A549 (cell line): ENCODE data around the gene GOLGA3.

Experiments
- EP300 ChIP-seq, 2 experiments: fragments of >200 bp; sonication (Bioruptor Twin); formaldehyde crosslinking; IDR thresholded peaks; 2 replicates in 1 of 2; 3 replicates in 1 of 2; pipeline ENCODE4 v1.6.1; 2016 to 2017
- JUNB ChIP-seq: fragments of >200 bp; sonication (Bioruptor Twin); formaldehyde crosslinking; IDR thresholded peaks from 2 replicates; pipeline ENCODE4 v1.6.1; 2016
- TF ChIP-seq, protein P1 (sequence below): fragments of >200 bp; sonication (Bioruptor Twin); formaldehyde crosslinking; IDR thresholded peaks from 3 replicates; pipeline ENCODE4 v1.5.1; 2016

DNA sequence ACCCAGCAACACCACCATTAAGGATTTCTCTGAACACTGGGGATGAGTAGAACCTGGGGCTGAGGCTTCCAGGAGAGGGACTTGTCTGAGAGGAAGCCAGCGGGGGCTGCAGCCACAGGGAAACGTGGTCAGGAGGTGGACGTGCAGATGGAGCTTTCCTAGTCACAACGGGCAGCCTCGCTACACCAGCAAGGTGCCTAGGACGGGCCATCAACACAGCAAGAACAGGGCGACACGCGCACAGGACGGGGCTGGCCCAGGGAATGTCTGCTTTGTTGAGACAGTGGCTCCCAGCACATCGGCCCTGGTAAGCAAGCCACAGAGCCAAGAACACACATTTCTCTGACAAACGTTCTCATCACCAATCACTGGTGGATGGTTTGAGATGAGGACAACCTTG is 92.3 kb downstream of the GOLGA3 start:
- TF ChIP-seq JUNB (no peak), EP300 (IDR thresholded peaks at IDR 0.05) (no peak)
- TF ChIP-seq, protein P1, sequence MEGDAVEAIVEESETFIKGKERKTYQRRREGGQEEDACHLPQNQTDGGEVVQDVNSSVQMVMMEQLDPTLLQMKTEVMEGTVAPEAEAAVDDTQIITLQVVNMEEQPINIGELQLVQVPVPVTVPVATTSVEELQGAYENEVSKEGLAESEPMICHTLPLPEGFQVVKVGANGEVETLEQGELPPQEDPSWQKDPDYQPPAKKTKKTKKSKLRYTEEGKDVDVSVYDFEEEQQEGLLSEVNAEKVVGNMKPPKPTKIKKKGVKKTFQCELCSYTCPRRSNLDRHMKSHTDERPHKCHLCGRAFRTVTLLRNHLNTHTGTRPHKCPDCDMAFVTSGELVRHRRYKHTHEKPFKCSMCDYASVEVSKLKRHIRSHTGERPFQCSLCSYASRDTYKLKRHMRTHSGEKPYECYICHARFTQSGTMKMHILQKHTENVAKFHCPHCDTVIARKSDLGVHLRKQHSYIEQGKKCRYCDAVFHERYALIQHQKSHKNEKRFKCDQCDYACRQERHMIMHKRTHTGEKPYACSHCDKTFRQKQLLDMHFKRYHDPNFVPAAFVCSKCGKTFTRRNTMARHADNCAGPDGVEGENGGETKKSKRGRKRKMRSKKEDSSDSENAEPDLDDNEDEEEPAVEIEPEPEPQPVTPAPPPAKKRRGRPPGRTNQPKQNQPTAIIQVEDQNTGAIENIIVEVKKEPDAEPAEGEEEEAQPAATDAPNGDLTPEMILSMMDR = no peak
